Nephron progenitor cell (in vitro differentiated cells): ENCODE data around the gene FDX1.

ENCODE experiments used
- DNase-seq: peaks from one replicate; pipeline ENCODE4 v3.0.0; 2021
- H3K27ac Mint-ChIP-seq: 2 replicates; pipeline ENCODE4 v1.8.0; 2021; ENCODE audit warnings: mild to moderate bottlenecking, moderate library complexity, mixed read lengths
- H3K27me3 Mint-ChIP-seq: 2 replicates; pipeline ENCODE4 v1.8.0; 2021; ENCODE audit warnings: mild to moderate bottlenecking, low read depth, mixed read lengths; ENCODE audit not compliant: poor library complexity
- H3K36me3 Mint-ChIP-seq: 2 replicates; pipeline ENCODE4 v1.8.0; 2021; ENCODE audit warnings: low read depth, mixed read lengths
- H3K4me1 Mint-ChIP-seq: 2 replicates; pipeline ENCODE4 v1.8.0; 2021; ENCODE audit warnings: mixed read lengths
- H3K4me3 Mint-ChIP-seq: 2 replicates; pipeline ENCODE4 v1.8.0; 2021; ENCODE audit warnings: mild to moderate bottlenecking, moderate library complexity, mixed read lengths
- H3K9me3 Mint-ChIP-seq: 2 replicates; pipeline ENCODE4 v1.8.0; 2021; ENCODE audit warnings: mild to moderate bottlenecking, moderate library complexity, mixed read lengths
- CTCF ChIP-seq: fragments of 200-600 bp; sonication (generic); IDR thresholded peaks from 2 replicates; pipeline ENCODE4 v1.5.0; 2021; ENCODE audit warnings: antibody characterized with exemption

Gene FDX1

GRCh38 chr11:110509472-110509871 lies 79.7 kb downstream of the FDX1 start:
- DNase-seq: no peak
- no peak overlapping the region for H3K4me3 Mint-ChIP-seq
- TF ChIP-seq CTCF: no peak
- peaks cover 6% of the 10 kb centered on the region for H3K27me3 Mint-ChIP-seq
- H3K36me3 Mint-ChIP-seq: no peaks in the 10 kb centered on the region
- H3K27ac Mint-ChIP-seq: no peak overlapping the region
- H3K4me1 Mint-ChIP-seq: peaks cover 13% of the 10 kb centered on the region
- no peaks in the 10 kb centered on the region for H3K9me3 Mint-ChIP-seq

GRCh38 chr11:110512026-110512425 lies 82.3 kb downstream of the FDX1 start:
- Mint-ChIP-seq H3K4me1 (no peaks in the 10 kb centered on the region), H3K4me3 (no peak overlapping the region), H3K27ac (no peak overlapping the region), H3K36me3 (no peaks in the 10 kb centered on the region), H3K9me3 (no peaks in the 10 kb centered on the region), H3K27me3 (peaks cover 6% of the 10 kb centered on the region)
- no peak for DNase-seq
- TF ChIP-seq CTCF: no peak

GRCh38 chr11:110513259-110513801 lies 83.6 kb downstream of the FDX1 start:
- no peak for DNase-seq
- no peak overlapping the region for H3K4me3 Mint-ChIP-seq
- no peak overlapping the region for H3K27ac Mint-ChIP-seq
- H3K9me3 Mint-ChIP-seq: peaks cover 2% of the 10 kb centered on the region
- no peaks in the 10 kb centered on the region for H3K36me3 Mint-ChIP-seq
- H3K27me3 Mint-ChIP-seq: peaks cover 7% of the 10 kb centered on the region
- no peaks in the 10 kb centered on the region for H3K4me1 Mint-ChIP-seq
- TF ChIP-seq CTCF: no peak

- Mint-ChIP-seq H3K4me1 (no peaks in the 10 kb centered on the region), H3K27ac (peak overlapping the region; percentile 66), H3K9me3 (peaks cover 8% of the 10 kb centered on the region), H3K36me3 (no peaks in the 10 kb centered on the region), H3K27me3 (peaks cover 9% of the 10 kb centered on the region), H3K4me3 (no peak overlapping the region)
- TF ChIP-seq CTCF: no peak
- no peak for DNase-seq
Measured at GRCh38 chr11:110513846-110514437, 84.2 kb downstream of the FDX1 start.
